Measurements from ENCODE around the gene GAS6. TPM values are rescaled to one million over a fixed set of nuclear protein-coding genes. Genes with fewer than 3 reads are reported as not detected.

GAS6 gene
- total RNA-seq, 1 experiment from 2014 or later, result 28.1 TPM

DNA sequence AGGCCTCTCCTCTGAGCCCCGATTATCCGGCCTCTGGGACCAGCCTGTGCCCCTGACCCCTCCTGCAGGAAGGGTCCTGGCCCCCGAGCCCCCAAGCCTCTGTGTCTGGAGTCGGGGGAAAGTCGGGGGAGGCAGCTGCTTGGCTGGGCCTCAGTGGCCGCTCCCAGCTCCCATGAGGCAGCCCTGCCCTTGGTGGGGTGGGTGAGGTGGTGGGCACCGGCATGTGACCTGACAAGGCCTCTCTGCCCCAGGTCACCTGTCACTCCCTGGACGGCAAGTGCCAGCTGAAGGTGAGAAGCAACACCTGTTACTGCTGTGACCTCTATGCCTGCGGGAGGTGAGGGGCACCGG, 63.3 kb downstream of the GAS6 start:
- H3K9me3 ChIP-seq (ENCODE audit: control insufficient read depth, insufficient read depth, low read depth, low read length), result no peaks in the 10 kb centered on the region
- H3K4me1 ChIP-seq (ENCODE audit: control insufficient read depth, insufficient read depth, low read length), result no peaks in the 10 kb centered on the region
- H3K4me3 ChIP-seq (ENCODE audit: low read depth in 2 of 2, low read length in 2 of 2), result no peak overlapping the region
- ChIA-PET CTCF (no interaction called here), POLR2A (no interaction called here)
- H3K27ac ChIP-seq (ENCODE audit: low read length), result no peak overlapping the region
- BruUV-seq (replicated peaks), result no TSS peak
- TF ChIP-seq SIN3A (IDR thresholded peaks at IDR 0.05; ENCODE audit: borderline replicate concordance, insufficient read depth, low read depth, low read length), result no peak
- TF ChIP-seq TCF7L2 (IDR thresholded peaks at IDR 0.05; ENCODE audit: low read depth, low read length), result no peak
- TF ChIP-seq, protein P1, sequence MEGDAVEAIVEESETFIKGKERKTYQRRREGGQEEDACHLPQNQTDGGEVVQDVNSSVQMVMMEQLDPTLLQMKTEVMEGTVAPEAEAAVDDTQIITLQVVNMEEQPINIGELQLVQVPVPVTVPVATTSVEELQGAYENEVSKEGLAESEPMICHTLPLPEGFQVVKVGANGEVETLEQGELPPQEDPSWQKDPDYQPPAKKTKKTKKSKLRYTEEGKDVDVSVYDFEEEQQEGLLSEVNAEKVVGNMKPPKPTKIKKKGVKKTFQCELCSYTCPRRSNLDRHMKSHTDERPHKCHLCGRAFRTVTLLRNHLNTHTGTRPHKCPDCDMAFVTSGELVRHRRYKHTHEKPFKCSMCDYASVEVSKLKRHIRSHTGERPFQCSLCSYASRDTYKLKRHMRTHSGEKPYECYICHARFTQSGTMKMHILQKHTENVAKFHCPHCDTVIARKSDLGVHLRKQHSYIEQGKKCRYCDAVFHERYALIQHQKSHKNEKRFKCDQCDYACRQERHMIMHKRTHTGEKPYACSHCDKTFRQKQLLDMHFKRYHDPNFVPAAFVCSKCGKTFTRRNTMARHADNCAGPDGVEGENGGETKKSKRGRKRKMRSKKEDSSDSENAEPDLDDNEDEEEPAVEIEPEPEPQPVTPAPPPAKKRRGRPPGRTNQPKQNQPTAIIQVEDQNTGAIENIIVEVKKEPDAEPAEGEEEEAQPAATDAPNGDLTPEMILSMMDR (IDR thresholded peaks at IDR 0.05), result no peak
- TF ChIP-seq POLR2AphosphoS5 (IDR thresholded peaks at IDR 0.05; ENCODE audit: low read depth, low read length), result no peak
- TF ChIP-seq, protein P2, sequence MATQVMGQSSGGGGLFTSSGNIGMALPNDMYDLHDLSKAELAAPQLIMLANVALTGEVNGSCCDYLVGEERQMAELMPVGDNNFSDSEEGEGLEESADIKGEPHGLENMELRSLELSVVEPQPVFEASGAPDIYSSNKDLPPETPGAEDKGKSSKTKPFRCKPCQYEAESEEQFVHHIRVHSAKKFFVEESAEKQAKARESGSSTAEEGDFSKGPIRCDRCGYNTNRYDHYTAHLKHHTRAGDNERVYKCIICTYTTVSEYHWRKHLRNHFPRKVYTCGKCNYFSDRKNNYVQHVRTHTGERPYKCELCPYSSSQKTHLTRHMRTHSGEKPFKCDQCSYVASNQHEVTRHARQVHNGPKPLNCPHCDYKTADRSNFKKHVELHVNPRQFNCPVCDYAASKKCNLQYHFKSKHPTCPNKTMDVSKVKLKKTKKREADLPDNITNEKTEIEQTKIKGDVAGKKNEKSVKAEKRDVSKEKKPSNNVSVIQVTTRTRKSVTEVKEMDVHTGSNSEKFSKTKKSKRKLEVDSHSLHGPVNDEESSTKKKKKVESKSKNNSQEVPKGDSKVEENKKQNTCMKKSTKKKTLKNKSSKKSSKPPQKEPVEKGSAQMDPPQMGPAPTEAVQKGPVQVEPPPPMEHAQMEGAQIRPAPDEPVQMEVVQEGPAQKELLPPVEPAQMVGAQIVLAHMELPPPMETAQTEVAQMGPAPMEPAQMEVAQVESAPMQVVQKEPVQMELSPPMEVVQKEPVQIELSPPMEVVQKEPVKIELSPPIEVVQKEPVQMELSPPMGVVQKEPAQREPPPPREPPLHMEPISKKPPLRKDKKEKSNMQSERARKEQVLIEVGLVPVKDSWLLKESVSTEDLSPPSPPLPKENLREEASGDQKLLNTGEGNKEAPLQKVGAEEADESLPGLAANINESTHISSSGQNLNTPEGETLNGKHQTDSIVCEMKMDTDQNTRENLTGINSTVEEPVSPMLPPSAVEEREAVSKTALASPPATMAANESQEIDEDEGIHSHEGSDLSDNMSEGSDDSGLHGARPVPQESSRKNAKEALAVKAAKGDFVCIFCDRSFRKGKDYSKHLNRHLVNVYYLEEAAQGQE (IDR thresholded peaks at IDR 0.05; ENCODE audit: insufficient read depth in 1 of 2, low read depth in 2 of 2, low read length in 1 of 2), result no peak
- DNase-seq (ENCODE audit: low read depth, low spot score) (no peak), ATAC-seq (no peak)
- no peaks in the 10 kb centered on the region for H3K36me3 ChIP-seq (ENCODE audit: control insufficient read depth, insufficient read depth, low read length)
- in situ Hi-C loops (cut with HindIII; ENCODE audit: low pct_unique_long_range_greater_than_20kb, low sequenced_read_pairs) (no loop called here), intact Hi-C loops (cut with micrococcal nuclease; ENCODE audit: unreplicated experiment) (no loop called here)
- no peaks in the 10 kb centered on the region for H3K27me3 ChIP-seq (ENCODE audit: control insufficient read depth, insufficient read depth, low read length)

DNA sequence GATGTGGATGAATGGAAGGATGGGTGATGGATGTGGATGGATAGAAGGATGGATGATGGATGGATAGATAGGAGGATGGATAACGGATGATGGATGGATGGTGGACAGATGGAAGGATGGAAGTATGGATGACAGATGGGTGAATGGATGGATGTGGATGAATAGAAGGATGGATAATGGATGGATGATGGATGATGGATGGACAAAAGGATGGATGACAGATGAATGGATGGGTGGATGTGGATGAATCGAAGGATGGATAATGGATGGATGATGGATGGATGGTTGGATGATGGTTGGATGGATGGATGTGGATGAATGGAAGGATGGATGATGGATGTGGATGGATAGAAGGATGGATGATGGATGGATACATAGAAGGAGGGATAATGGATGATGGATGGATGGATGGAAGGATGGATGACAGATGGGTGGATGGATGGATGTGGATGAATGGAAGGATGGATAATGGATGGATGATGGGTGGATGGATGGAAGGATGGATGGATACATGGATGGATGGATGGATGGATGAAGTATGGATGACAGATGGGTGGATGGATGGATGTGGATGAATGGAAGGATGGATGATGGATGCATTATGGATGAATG, 65.6 kb downstream of the GAS6 start:
- intact Hi-C loops (cut with micrococcal nuclease; ENCODE audit: unreplicated experiment) (no loop called here), in situ Hi-C loops (cut with HindIII; ENCODE audit: low pct_unique_long_range_greater_than_20kb, low sequenced_read_pairs) (no loop called here)
- no peak for ATAC-seq
- TF ChIP-seq, protein P1 (IDR thresholded peaks at IDR 0.05), result no peak
- TF ChIP-seq TCF7L2 (IDR thresholded peaks at IDR 0.05; ENCODE audit: low read depth, low read length) (no peak), SIN3A (IDR thresholded peaks at IDR 0.05; ENCODE audit: borderline replicate concordance, insufficient read depth, low read depth, low read length) (no peak), POLR2AphosphoS5 (IDR thresholded peaks at IDR 0.05; ENCODE audit: low read depth, low read length) (no peak)
- TF ChIP-seq, protein P2 (IDR thresholded peaks at IDR 0.05; ENCODE audit: insufficient read depth in 1 of 2, low read depth in 2 of 2, low read length in 1 of 2), result no peak
- no peak overlapping the region for H3K27ac ChIP-seq (ENCODE audit: low read length)
- no peak overlapping the region for H3K4me3 ChIP-seq (ENCODE audit: low read depth in 2 of 2, low read length in 2 of 2)
- DNase-seq (ENCODE audit: low read depth, low spot score), result no peak
- no peaks in the 10 kb centered on the region for H3K36me3 ChIP-seq (ENCODE audit: control insufficient read depth, insufficient read depth, low read length)
- no peaks in the 10 kb centered on the region for H3K27me3 ChIP-seq (ENCODE audit: control insufficient read depth, insufficient read depth, low read length)
- ChIA-PET CTCF (no interaction called here), POLR2A (no interaction called here)
- H3K4me1 ChIP-seq (ENCODE audit: control insufficient read depth, insufficient read depth, low read length), result no peaks in the 10 kb centered on the region
- no TSS peak for BruUV-seq (replicated peaks)
- H3K9me3 ChIP-seq (ENCODE audit: control insufficient read depth, insufficient read depth, low read depth, low read length), result no peaks in the 10 kb centered on the region
